Activated naive CD8-positive, alpha-beta T cell treated with anti-CD3 and anti-CD28 coated beads, Interleukin-2, amount 10 ng/mL, durations not matched to agents 7 days and 5 days (primary cell): ENCODE results near the gene SLC1A2. TPM values are rescaled to one million over a fixed set of nuclear protein-coding genes. Genes with fewer than 3 reads are reported as not detected.

ENCODE experiments used
- ATAC-seq: fragments of 150-1000 bp; cut with Tn5 transposase; one replicate; pipeline ENCODE4 v1.10.0; 2021; ENCODE audit warnings: low read depth, moderate library complexity
- POLR2A ChIA-PET: fragments of 350-600 bp; sonication (Branson Sonifier 250); formaldehyde crosslinking; loops from one replicate; lab custom pipeline; 2021; ENCODE audit warnings: antibody characterized with exemption; lab: Charles Lee
- DNase-seq: peaks from one replicate; pipeline ENCODE4 v3.0.0; 2021
- H3K27ac Mint-ChIP-seq: one replicate; pipeline ENCODE4 v1.8.0; 2022; ENCODE audit warnings: mild to moderate bottlenecking, mixed read lengths
- H3K27me3 Mint-ChIP-seq: one replicate; pipeline ENCODE4 v1.8.0; 2022; ENCODE audit warnings: mild to moderate bottlenecking, moderate library complexity, mixed read lengths
- H3K36me3 Mint-ChIP-seq: one replicate; pipeline ENCODE4 v1.8.0; 2021; ENCODE audit warnings: mild to moderate bottlenecking, mixed read lengths
- H3K4me1 Mint-ChIP-seq: one replicate; pipeline ENCODE4 v1.8.0; 2021; ENCODE audit warnings: mixed read lengths
- H3K4me3 Mint-ChIP-seq: one replicate; pipeline ENCODE4 v1.8.0; 2022; ENCODE audit warnings: mild to moderate bottlenecking, moderate library complexity, mixed read lengths
- H3K9me3 Mint-ChIP-seq: one replicate; pipeline ENCODE4 v1.8.0; 2021; ENCODE audit warnings: mixed read lengths
- total RNA-seq, 2 experiments: library from RNA; stranded (reverse); gene quantifications; one replicate each; pipeline ENCODE4 v1.2.3, GENCODE V29; 2021

Gene SLC1A2
- total RNA-seq, 2 experiments from 2014 or later = not detected

DNA sequence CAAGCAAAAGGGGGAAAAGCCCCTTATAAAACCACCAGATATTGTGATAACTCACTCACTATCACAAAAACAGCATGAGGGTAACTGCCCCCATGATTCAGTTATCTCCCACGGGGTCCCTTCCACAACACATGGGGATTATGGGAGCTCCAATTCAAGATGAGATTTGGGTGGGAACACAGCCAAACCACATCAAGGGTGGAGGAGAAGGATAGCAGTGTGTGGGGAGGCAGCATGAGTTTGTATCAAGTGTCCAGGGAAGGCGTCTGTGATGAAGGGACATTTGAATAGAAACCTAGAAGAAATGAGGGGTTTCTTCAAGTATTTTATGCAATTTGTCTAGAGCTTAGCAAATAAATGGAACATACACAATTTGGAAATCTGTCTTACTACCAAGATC, 98.2 kb downstream of the SLC1A2 start:
- peaks cover 2% of the 10 kb centered on the region for H3K27me3 Mint-ChIP-seq
- H3K4me3 Mint-ChIP-seq = no peak overlapping the region
- H3K36me3 Mint-ChIP-seq = peaks cover 5% of the 10 kb centered on the region
- no peak overlapping the region for H3K27ac Mint-ChIP-seq
- DNase-seq (no peak), ATAC-seq (no peak)
- H3K9me3 Mint-ChIP-seq = peaks cover 5% of the 10 kb centered on the region
- POLR2A ChIA-PET = no interaction called here
- H3K4me1 Mint-ChIP-seq = peaks cover 13% of the 10 kb centered on the region

DNA sequence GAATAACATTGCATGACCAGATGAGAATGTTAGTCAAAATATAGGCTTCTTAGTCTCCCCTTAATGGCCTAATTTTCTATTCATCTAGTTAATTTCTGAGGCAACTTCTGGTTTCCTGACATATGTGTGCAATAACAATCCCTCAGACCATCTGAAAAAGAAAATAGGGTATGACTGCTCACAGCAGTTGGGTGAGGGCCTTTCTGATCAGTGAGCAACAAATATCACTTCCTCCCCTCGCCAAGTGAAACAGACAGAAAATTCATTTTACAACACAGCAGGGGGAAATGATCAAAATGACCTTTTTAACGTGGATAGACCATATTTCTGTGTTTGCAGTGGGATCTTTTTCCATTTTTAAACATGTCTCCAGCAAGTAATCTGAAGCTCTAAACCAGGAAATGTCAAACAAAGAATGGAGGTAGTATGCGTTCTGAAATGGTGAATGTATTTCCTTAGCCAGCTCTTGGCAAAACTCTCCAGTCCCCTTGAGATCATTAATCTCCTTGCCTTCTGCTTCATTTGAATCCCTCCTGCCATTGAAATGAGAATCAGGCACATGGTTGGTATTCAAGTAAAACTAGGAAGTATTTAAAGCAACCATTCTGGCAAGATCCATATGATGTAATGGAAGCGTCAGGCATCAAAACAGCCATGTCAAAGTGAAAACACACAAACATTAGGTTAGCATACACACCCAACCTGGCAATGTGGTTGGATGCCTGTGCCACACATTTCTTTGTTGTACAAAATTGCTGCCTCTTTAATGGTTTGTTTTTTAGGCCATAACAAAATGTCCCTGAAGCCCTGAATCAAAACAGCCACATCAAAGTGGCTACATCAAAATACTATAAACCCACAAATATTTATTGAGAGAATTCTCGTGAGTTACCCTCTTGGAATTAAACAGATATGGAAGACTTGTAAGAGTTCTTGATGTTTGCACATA, 100.1 kb downstream of the SLC1A2 start:
- POLR2A ChIA-PET = no interaction called here
- Mint-ChIP-seq H3K4me3 (no peak overlapping the region), H3K9me3 (peaks cover 1% of the 10 kb centered on the region), H3K27me3 (peaks cover 2% of the 10 kb centered on the region), H3K36me3 (peaks cover 1% of the 10 kb centered on the region), H3K4me1 (peaks cover 16% of the 10 kb centered on the region), H3K27ac (no peak overlapping the region)
- ATAC-seq (no peak), DNase-seq (no peak)

DNA sequence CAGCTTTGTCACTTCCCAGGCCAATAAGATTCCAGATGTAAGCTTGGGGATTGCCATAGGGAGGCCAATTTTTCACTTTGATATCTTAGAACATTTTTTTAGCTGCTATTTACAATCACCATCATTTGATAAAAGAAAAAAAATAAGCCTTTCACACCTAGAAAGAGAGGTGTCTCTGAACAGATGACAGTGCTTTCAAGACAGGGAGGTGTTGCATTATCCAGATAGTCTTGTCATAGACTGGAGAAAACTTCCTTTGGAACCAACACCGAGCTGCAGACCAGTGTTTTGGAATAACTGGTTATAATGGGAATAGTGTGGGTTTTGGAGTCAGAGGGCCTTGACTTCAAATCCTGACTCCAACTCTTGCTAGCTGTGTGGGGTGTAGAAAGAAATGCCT, 101.0 kb downstream of the SLC1A2 start:
- peaks cover 1% of the 10 kb centered on the region for H3K9me3 Mint-ChIP-seq
- POLR2A ChIA-PET = no interaction called here

DNA sequence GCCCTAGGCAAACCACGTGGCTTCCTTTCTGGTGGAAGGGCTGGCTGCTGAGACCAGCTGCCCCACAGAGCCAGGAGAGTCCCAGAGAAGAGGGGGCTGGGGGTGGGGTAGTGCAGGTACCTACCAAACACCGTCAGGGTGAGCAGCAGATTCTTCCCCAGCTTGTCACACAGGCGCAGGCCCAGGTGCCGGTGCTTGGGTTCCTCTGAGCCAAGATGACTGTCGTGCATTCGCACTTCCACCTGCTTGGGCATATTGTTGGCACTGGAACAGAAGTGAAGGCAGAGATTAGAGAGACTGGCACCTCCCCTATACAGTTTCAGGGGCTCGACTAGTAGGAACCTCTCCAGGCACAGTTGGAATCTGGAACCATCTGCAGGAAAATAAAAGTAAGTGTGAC, 102.1 kb downstream of the SLC1A2 start:
- Mint-ChIP-seq H3K27ac (no peak overlapping the region), H3K27me3 (no peaks in the 10 kb centered on the region), H3K4me3 (no peak overlapping the region), H3K9me3 (peaks cover 1% of the 10 kb centered on the region), H3K4me1 (peaks cover 17% of the 10 kb centered on the region), H3K36me3 (peaks cover 1% of the 10 kb centered on the region)
- POLR2A ChIA-PET = no interaction called here
- ATAC-seq (no peak), DNase-seq (no peak)

More for the DNA sequence above, 101.0 kb downstream of the SLC1A2 start:
- no peak overlapping the region for H3K27ac Mint-ChIP-seq
- peaks cover 17% of the 10 kb centered on the region for H3K4me1 Mint-ChIP-seq
- no peak for ATAC-seq
- peaks cover 1% of the 10 kb centered on the region for H3K36me3 Mint-ChIP-seq
- peaks cover 2% of the 10 kb centered on the region for H3K27me3 Mint-ChIP-seq
- DNase-seq = no peak
- no peak overlapping the region for H3K4me3 Mint-ChIP-seq

DNA sequence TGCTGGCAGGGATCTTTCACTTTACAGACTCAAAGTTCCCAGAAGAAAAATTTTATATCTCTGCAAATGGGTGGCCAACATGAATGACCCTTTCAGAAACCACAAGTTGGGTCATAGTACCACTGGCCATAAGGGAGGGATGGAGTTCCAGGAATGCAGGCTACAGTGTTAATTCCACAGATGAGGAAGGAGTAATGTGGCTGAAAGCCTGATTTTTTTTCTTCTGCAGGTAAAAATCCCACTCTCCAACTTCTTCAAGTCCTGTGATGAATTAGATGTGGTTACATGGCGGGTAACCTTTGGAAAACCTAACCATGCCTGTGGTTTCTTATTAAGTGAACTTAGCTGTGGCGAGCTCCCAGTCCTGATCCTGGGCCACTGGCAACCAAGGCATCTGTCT, 103.2 kb downstream of the SLC1A2 start:
- peaks cover 3% of the 10 kb centered on the region for H3K36me3 Mint-ChIP-seq
- peaks cover 17% of the 10 kb centered on the region for H3K4me1 Mint-ChIP-seq
- no peak overlapping the region for H3K27ac Mint-ChIP-seq
- H3K9me3 Mint-ChIP-seq = peaks cover 1% of the 10 kb centered on the region
- no peak overlapping the region for H3K4me3 Mint-ChIP-seq
- ATAC-seq (no peak), DNase-seq (no peak)
- POLR2A ChIA-PET = no interaction called here
- no peaks in the 10 kb centered on the region for H3K27me3 Mint-ChIP-seq

DNA sequence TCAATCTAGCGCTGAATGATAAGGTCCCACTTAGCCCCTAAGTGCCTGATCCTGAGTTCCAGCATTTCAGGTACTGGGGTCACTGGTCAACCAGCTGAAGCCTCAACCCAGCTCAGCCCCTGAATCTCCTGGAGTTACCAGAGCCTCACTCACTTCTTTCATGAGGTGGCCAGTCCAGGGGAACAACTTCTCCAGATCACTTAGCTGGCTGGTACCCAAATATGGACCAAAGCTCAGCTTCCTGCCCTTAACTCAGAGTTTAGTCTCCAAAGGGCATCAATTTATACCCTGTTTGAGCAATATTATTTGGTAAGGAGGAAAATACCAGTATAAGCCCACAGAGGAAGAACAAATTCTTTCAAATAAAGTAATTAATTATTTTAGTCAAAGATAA, 105.6 kb downstream of the SLC1A2 start:
- H3K27me3 Mint-ChIP-seq = no peaks in the 10 kb centered on the region
- H3K36me3 Mint-ChIP-seq = peaks cover 2% of the 10 kb centered on the region
- ATAC-seq = no peak
- no peak for DNase-seq
- no peak overlapping the region for H3K27ac Mint-ChIP-seq
- peaks cover 1% of the 10 kb centered on the region for H3K9me3 Mint-ChIP-seq
- peaks cover 13% of the 10 kb centered on the region for H3K4me1 Mint-ChIP-seq
- POLR2A ChIA-PET = interaction anchor here (1.4 kb wide), 1 partner anchor 8 kb away, joined by 3 read pairs; no protein-coding TSS in a partner anchor
- no peak overlapping the region for H3K4me3 Mint-ChIP-seq

DNA sequence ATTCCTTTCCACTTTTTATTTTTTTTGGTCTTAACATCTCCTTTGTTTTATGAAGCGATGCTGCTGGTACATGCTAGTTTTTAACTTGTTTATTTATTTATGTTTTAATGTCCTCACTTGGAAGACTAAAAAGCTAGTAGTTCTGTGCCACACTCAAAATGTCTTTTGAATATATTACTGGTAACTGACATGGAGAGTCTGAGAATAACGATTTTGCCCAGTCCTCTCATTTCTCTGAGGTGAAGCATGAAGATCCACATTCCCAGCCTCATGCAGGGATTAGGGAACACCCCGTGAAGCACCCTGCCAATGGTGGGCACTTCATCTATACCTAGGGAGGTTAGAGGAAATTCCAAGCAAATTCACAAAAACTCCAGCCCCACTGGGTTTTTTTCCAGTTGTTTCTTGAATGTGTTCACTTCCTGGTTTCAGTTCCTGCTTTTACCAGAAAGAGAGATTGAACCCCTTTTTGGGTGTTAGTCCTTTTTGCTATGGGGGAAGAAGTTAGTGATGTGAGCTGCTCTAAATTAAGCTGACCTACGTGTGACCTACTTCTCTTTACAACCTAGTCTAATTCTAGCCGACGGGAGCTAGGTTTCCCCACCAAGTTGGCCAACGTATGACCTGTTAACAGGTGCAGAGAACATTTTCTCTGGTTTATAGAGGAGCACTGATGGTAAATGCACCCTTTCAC, 106.1 kb downstream of the SLC1A2 start:
- POLR2A ChIA-PET = interaction anchor here (1.4 kb wide), 1 partner anchor 8 kb away, joined by 3 read pairs; no protein-coding TSS in a partner anchor
- Mint-ChIP-seq H3K27me3 (no peaks in the 10 kb centered on the region), H3K4me1 (peaks cover 13% of the 10 kb centered on the region), H3K4me3 (no peak overlapping the region), H3K36me3 (peaks cover 2% of the 10 kb centered on the region), H3K9me3 (peaks cover 1% of the 10 kb centered on the region), H3K27ac (no peak overlapping the region)
- DNase-seq (no peak), ATAC-seq (no peak)

DNA sequence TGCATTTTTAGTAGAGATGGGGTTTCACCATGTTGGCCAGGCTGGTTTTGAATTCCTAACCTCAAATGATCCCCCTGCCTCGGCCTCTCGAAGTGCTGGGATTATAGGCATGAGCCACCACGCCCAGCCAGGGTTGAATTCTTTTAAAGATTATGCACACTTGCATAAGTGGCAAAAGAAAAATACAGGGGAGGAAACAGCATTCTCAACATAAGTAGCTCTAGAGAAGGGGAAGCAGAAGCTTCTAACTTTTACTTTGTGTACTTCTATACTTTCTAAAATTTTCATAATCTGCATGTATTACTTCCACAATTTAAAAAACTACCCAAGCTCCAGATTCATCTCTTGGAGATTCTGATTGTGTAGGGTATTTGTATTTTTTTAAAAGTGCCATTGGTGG, 108.0 kb downstream of the SLC1A2 start:
- no peak for DNase-seq
- Mint-ChIP-seq H3K36me3 (peaks cover 2% of the 10 kb centered on the region), H3K4me1 (peaks cover 6% of the 10 kb centered on the region), H3K9me3 (no peaks in the 10 kb centered on the region), H3K27me3 (no peaks in the 10 kb centered on the region), H3K27ac (no peak overlapping the region), H3K4me3 (no peak overlapping the region)
- no peak for ATAC-seq
- POLR2A ChIA-PET = no interaction called here

DNA sequence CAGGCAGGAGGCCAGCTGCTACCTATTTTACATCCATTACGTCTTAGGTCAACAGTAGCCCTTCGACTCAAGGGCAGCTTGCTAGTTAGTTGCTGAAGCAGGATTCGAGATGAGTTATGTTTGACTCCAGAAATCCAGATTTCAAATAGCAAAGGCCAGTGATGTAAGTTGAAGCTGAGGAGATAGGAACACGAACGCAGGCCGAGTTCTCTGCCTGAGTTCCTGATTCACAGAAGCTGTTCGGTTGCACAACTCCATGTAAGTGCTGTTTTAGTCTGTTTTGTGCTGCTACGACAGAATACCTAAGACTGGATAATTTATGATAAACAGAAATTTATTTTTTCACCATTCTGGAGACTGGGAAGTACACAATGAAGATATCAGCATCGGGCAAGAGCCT, 111.2 kb downstream of the SLC1A2 start:
- Mint-ChIP-seq H3K4me3 (no peak overlapping the region), H3K4me1 (peaks cover 15% of the 10 kb centered on the region), H3K27ac (no peak overlapping the region), H3K27me3 (no peaks in the 10 kb centered on the region), H3K9me3 (no peaks in the 10 kb centered on the region), H3K36me3 (peaks cover 2% of the 10 kb centered on the region)
- POLR2A ChIA-PET = no interaction called here
- ATAC-seq = no peak
- no peak for DNase-seq

DNA sequence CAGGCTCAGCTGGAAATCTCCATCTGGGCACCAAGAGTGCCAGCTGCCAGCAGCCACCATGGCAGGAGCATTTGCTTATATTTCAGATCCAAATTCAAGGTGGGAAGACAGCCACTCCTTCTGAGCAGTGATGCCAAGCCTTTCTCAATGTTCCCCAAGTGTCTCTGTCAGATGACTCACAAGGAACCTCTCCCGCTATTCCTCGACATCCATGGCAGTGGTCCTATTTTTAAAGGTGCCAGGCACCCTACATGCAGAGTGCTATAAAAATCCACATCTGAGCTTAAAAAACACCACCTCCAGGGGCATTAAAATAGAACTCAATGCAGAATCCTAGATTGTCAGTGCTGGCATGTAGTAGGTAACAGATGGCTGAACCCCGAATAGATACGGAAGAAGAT, 112.1 kb downstream of the SLC1A2 start:
- peaks cover 6% of the 10 kb centered on the region for H3K36me3 Mint-ChIP-seq
- ATAC-seq (no peak), DNase-seq (no peak)
- no peak overlapping the region for H3K27ac Mint-ChIP-seq
- H3K27me3 Mint-ChIP-seq = peaks cover 2% of the 10 kb centered on the region
- H3K4me1 Mint-ChIP-seq = peaks cover 15% of the 10 kb centered on the region
- POLR2A ChIA-PET = no interaction called here
- H3K4me3 Mint-ChIP-seq = no peak overlapping the region
- H3K9me3 Mint-ChIP-seq = peaks cover 3% of the 10 kb centered on the region

DNA sequence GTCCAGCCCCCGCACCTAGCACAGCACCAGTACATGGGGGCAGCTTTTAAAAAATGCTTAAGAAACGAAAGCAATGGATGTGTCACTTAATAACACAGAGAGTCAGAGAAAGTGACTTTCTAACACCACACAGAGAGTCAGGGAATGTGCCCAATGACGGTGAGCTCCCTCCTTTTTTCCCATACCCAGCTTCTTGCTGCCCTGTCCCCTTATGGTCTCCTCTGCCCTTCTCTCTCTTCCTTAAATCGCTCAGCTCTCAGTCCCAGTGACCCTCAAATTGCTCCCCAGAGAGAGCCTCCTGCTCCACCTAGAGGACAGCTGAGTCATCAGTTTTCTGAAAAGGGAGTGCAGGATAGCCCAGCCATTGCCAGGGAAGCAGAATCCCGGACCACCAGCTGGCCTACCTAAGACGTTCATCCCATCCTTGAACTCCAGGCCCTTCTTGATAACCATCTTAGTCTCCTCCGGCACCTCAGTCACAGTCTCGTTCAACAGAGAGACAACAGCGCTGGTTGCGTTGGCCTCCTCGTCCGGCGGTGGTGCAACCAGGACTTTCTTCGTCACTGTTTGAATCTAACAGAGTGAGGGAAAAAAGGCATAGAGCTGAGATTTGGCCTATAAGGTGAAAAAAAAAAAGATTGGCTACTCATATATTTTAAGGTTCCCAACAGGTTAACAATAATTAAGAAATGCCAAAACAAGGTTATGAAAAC, 113.5 kb downstream of the SLC1A2 start:
- peak overlapping the region; percentile 38 for H3K4me3 Mint-ChIP-seq
- H3K9me3 Mint-ChIP-seq = peaks cover 3% of the 10 kb centered on the region
- DNase-seq (peak; percentile 43), ATAC-seq (peak; percentile 82)
- POLR2A ChIA-PET = interaction anchor here (0.6 to 1.5 kb wide), 4 partner anchors 8 to 140 kb away, joined by 3 to 5 read pairs (median 4); no protein-coding TSS in a partner anchor
- H3K36me3 Mint-ChIP-seq = peaks cover 6% of the 10 kb centered on the region
- H3K27me3 Mint-ChIP-seq = peaks cover 2% of the 10 kb centered on the region
- peaks cover 15% of the 10 kb centered on the region for H3K4me1 Mint-ChIP-seq
- peak overlapping the region; percentile 70 for H3K27ac Mint-ChIP-seq

DNA sequence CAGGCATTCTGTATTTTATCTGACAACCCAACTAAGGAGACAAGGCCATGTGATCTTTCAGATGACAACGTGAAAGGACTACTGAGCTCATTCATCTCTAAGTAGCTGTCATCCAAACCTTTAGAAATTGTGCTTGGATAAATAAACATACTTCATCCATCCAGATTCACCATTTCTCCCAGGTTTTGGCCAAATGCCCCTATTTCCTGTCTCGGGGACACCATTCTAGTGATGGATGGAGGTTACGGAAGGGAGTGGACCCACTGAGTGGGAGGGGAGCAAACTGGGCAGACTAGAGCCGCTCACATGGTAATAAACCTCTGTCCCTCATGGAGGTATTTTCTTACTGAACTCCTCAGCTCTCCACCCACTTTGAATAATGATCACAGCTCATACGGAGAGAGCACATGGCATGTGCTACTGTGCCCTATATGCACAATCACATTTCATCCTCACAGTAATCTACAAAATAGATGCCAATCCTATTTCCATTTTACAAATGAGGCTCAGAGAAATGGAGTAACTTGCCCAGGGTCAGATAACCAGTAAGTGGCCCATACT, 114.4 kb downstream of the SLC1A2 start:
- ATAC-seq = no peak
- Mint-ChIP-seq H3K4me3 (no peak overlapping the region), H3K27ac (peak overlapping the region; percentile 18), H3K9me3 (peaks cover 3% of the 10 kb centered on the region), H3K4me1 (peaks cover 15% of the 10 kb centered on the region), H3K27me3 (peaks cover 2% of the 10 kb centered on the region), H3K36me3 (peaks cover 6% of the 10 kb centered on the region)
- no peak for DNase-seq
- POLR2A ChIA-PET = interaction anchor here (0.6 to 1.5 kb wide), 5 partner anchors 9 to 139 kb away, joined by 3 to 5 read pairs (median 3); no protein-coding TSS in a partner anchor

DNA sequence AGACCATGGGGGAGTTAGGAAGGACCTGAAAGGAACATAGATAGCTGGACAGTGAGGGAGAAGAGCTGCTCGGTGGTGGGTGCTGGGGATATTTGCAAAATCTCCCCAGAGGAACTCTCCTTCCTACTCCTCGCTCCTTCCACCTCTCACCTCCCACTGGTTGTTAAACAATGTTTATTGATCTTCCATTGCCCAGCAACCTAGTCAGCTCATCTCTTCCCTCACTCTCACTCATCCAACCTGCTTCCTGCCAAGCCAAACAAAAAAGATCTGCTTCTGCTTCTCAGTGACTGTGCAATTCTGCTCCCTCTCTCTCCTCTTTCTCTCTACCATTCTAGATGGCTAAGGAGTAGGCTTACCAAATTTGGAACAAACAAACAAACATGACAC, 115.0 kb downstream of the SLC1A2 start:
- no peak overlapping the region for H3K4me3 Mint-ChIP-seq
- H3K27ac Mint-ChIP-seq = no peak overlapping the region
- no peak for ATAC-seq
- peaks cover 6% of the 10 kb centered on the region for H3K36me3 Mint-ChIP-seq
- H3K4me1 Mint-ChIP-seq = peaks cover 15% of the 10 kb centered on the region
- POLR2A ChIA-PET = interaction anchor here (0.9 to 1.5 kb wide), 2 partner anchors 47 to 139 kb away, joined by 3 to 5 read pairs; no protein-coding TSS in a partner anchor
- DNase-seq = no peak
- peaks cover 2% of the 10 kb centered on the region for H3K27me3 Mint-ChIP-seq
- peaks cover 3% of the 10 kb centered on the region for H3K9me3 Mint-ChIP-seq
